GM21528 (cell line): Measurements from ENCODE around the gene DACT2.

ENCODE experiments used
- ATAC-seq: cut with Tn5 transposase; IDR thresholded peaks from one replicate; pipeline ENCODE4 v1.9.1; 2021; ENCODE audit warnings: mild to moderate bottlenecking, moderate library complexity; ENCODE audit not compliant: unreplicated experiment, low FRiP score

DACT2 gene

GRCh38 chr6:168349718-168350210 is 30.2 kb upstream of the DACT2 start:
- no peak for ATAC-seq

- ATAC-seq: no peak
Observed at GRCh38 chr6:168348186-168348585, 28.6 kb upstream of the DACT2 start.

- ATAC-seq: no peak
Observed at GRCh38 chr6:168347615-168348014, 28.0 kb upstream of the DACT2 start.

GRCh38 chr6:168347053-168347452 is 27.5 kb upstream of the DACT2 start:
- no peak for ATAC-seq

GRCh38 chr6:168345896-168346754 is 26.5 kb upstream of the DACT2 start:
- ATAC-seq: no peak

GRCh38 chr6:168345266-168345665 is 25.7 kb upstream of the DACT2 start:
- ATAC-seq: no peak

GRCh38 chr6:168344338-168344737 is 24.8 kb upstream of the DACT2 start:
- no peak for ATAC-seq

- ATAC-seq: no peak
Observed at GRCh38 chr6:168343239-168344150, 23.9 kb upstream of the DACT2 start.

GRCh38 chr6:168342636-168343035 is 23.1 kb upstream of the DACT2 start:
- ATAC-seq: no peak

- no peak for ATAC-seq
Observed at GRCh38 chr6:168341280-168341900, 21.8 kb upstream of the DACT2 start.

GRCh38 chr6:168340819-168341218 is 21.2 kb upstream of the DACT2 start:
- no peak for ATAC-seq

GRCh38 chr6:168338777-168339176 is 19.2 kb upstream of the DACT2 start:
- no peak for ATAC-seq

GRCh38 chr6:168336967-168337366 is 17.4 kb upstream of the DACT2 start:
- ATAC-seq: no peak

- no peak for ATAC-seq
Observed at GRCh38 chr6:168333989-168334388, 14.4 kb upstream of the DACT2 start.

- no peak for ATAC-seq
Observed at GRCh38 chr6:168333491-168333890, 13.9 kb upstream of the DACT2 start.

GRCh38 chr6:168333039-168333438 is 13.5 kb upstream of the DACT2 start:
- no peak for ATAC-seq

GRCh38 chr6:168332020-168332419 is 12.4 kb upstream of the DACT2 start:
- ATAC-seq: no peak

GRCh38 chr6:168331058-168331457 is 11.5 kb upstream of the DACT2 start:
- no peak for ATAC-seq

- no peak for ATAC-seq
Observed at GRCh38 chr6:168330403-168330802, 10.8 kb upstream of the DACT2 start.

- ATAC-seq: no peak
Observed at GRCh38 chr6:168328086-168328485, 8.5 kb upstream of the DACT2 start.
